MG63 (cell line): ENCODE data around the gene PCDHA4. TPM values are rescaled to one million over a fixed set of nuclear protein-coding genes. Genes with fewer than 3 reads are reported as not detected.
A peak's percentile ranks its signal among the peaks of the same experiment; 100 is the strongest.
"Not testable (repeated sequence)": the region's sequence is repeated elsewhere in the genome, so short reads cannot be mapped to it uniquely, and the experiment has no call there.

Source experiments
- DNase-seq: peaks from one replicate; pipeline ENCODE4 v3.0.0-alpha.2; 2020
- H3K27me3 ChIP-seq: fragments of 250-450 bp; sonication (Bioruptor Pico); 2 replicates; pipeline ENCODE4 v1.5.1; 2020; ENCODE audit warnings: mild to moderate bottlenecking, moderate library complexity
- H3K36me3 ChIP-seq: fragments of 250-450 bp; sonication (Bioruptor Pico); 2 replicates; pipeline ENCODE4 v1.5.1; 2020; ENCODE audit warnings: mild to moderate bottlenecking, moderate library complexity
- H3K4me3 ChIP-seq: fragments of 250-450 bp; sonication (Bioruptor Pico); 2 replicates; pipeline ENCODE4 v1.5.1; 2020; ENCODE audit warnings: mild to moderate bottlenecking, moderate library complexity
- H3K9me3 ChIP-seq: fragments of 250-450 bp; sonication (Bioruptor Pico); 2 replicates; pipeline ENCODE4 v1.5.1; 2020; ENCODE audit warnings: mild to moderate bottlenecking, moderate library complexity
- total RNA-seq: library from RNA; depleted of rRNA; stranded (reverse); fragments of >200 nt; shearing (Covaris generic); gene quantifications from 2 replicates; pipeline ENCODE4 v1.2.3, GENCODE V29; 2014; ENCODE audit warnings: low replicate concordance; rRNA removed

PCDHA4 gene
- not detected in 2 replicates for total RNA-seq

- Histone ChIP-seq H3K27me3 (no peaks in the 10 kb centered on the region), H3K4me3 (no peak within 1 kb of the TSS), H3K9me3 (0 out of 2 replicates have a peak, but pooled peaks cover 2% of the 10 kb centered on the region), H3K36me3 (no peaks in the 10 kb centered on the region)
- DNase-seq: no peak
These were observed at the start of gene PCDHA4 for GRCh38 chr5:140806834-140807775. TSS of gene PCDHA4 (plus strand) at chr5:140807068.

- H3K4me3 ChIP-seq: no peak overlapping the region
- H3K27me3 ChIP-seq: no peaks in the 10 kb centered on the region
- DNase-seq: no peak
- H3K36me3 ChIP-seq: no peaks in the 10 kb centered on the region
- peaks cover 58% of the 10 kb centered on the region for H3K9me3 ChIP-seq
These were observed 42.5 kb upstream of the PCDHA4 start for GRCh38 chr5:140764177-140764973.

- Histone ChIP-seq H3K36me3 (no peaks in the 10 kb centered on the region), H3K27me3 (no peaks in the 10 kb centered on the region), H3K9me3 (peaks cover 65% of the 10 kb centered on the region), H3K4me3 (no peak overlapping the region)
- no peak for DNase-seq
These were observed 39.4 kb upstream of the PCDHA4 start for GRCh38 chr5:140767444-140767843.

DNA sequence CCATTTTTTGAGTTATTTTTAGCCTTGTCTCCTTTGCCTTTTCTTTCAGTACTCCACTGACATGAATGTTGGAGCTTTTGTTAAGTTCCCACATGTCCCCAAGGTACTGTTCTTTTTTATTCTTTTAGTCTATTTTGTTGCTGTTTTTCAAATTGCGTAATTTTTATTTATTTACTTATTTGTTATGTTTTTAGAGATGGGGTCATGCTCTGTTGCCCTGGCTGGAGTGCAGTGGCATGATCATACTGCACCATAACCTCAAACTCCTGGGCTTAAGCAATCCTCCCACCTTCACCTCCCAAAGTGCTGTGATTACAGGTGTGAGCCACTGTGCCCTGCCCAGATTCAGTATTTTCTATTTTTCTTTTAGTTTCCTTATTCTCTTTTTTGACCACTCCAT lies 26.4 kb upstream of the PCDHA4 start:
- Histone ChIP-seq H3K9me3 (peaks cover 12% of the 10 kb centered on the region), H3K36me3 (no peaks in the 10 kb centered on the region), H3K4me3 (no peak overlapping the region), H3K27me3 (no peaks in the 10 kb centered on the region)
- no peak for DNase-seq

GRCh38 chr5:140785905-140786686 lies 20.8 kb upstream of the PCDHA4 start, which contains the start of gene PCDHA1:
TSS of gene PCDHA1 (plus strand) at chr5:140786140.
- H3K36me3 ChIP-seq: no peaks in the 10 kb centered on the region
- peaks cover 4% of the 10 kb centered on the region; the same call in 1 of the 2 replicates for H3K27me3 ChIP-seq
- peaks cover 11% of the 10 kb centered on the region for H3K9me3 ChIP-seq
- DNase-seq: no peak
- H3K4me3 ChIP-seq: no peak within 1 kb of the TSS

- not testable (repeated sequence) for H3K27me3 ChIP-seq, DNase-seq, H3K36me3 ChIP-seq, H3K4me3 ChIP-seq
- H3K9me3 ChIP-seq: peaks cover 11% of the 10 kb centered on the region
These were observed 19.4 kb upstream of the PCDHA4 start for GRCh38 chr5:140787422-140787821.

DNA sequence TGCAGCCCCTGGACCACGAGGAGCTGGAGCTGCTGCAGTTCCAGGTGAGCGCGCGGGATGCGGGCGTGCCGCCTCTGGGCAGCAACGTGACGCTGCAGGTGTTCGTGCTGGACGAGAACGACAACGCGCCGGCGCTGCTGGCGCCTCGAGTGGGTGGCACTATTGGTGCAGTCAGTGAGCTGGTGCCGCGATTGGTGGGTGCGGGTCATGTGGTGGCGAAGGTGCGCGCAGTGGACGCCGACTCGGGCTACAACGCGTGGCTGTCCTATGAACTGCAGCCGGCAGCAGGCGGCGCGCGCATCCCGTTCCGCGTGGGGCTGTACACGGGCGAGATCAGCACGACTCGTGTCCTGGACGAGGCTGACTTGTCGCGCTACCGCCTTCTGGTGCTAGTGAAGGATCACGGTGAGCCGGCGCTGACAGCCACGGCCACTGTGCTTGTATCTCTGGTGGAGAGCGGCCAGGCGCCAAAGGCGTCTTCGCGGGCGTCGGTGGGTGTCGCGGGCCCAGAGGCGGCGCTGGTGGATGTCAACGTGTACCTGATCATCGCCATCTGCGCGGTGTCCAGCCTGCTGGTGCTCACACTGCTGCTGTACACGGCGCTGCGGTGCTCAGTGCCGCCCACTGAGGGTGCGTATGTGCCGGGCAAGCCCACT lies 18.9 kb upstream of the PCDHA4 start:
- not testable (repeated sequence) for H3K27me3 ChIP-seq, H3K4me3 ChIP-seq, H3K36me3 ChIP-seq, DNase-seq
- peaks cover 11% of the 10 kb centered on the region for H3K9me3 ChIP-seq

- H3K9me3 ChIP-seq: peaks cover 14% of the 10 kb centered on the region
- no peak for DNase-seq
- no peaks in the 10 kb centered on the region for H3K36me3 ChIP-seq
- peaks cover 4% of the 10 kb centered on the region; the same call in 1 of the 2 replicates for H3K27me3 ChIP-seq
- H3K4me3 ChIP-seq: no peak overlapping the region
These were observed 15.8 kb upstream of the PCDHA4 start for GRCh38 chr5:140791089-140791488.

DNA sequence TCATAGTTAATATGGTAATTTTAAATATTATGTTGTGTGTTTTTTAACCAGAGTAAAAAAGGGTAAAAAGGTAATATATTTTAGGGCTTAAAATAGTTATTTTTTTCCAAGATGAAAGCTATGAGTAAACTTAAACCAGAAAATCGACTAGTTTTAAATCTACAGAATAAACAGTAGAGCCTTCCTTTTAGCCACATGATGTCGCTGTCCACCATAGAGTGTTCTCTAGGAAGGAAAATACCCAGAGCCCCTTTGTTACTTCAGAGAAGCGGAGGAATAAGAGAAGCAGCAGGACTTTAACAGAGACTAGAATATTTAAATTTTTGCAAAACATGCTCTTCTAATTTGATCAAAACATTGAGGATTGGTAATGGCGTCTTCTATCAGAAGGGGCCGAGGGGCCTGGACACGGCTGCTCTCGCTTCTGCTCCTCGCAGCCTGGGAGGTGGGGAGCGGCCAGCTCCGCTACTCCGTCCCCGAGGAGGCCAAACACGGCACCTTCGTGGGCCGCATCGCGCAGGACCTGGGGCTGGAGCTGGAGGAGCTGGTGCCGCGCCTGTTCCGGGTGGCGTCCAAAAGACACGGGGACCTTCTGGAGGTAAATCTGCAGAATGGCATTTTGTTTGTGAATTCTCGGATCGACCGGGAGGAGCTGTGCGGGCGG lies 12.1 kb upstream of the PCDHA4 start, which contains the start of gene PCDHA2:
Gene PCDHA2 (plus strand): TSS at position 258 of the 664 bp plus-strand sequence.
- Histone ChIP-seq H3K36me3 (no peaks in the 10 kb centered on the region), H3K4me3 (peak within 1 kb of the TSS; percentile 35), H3K9me3 (peaks cover 9% of the 10 kb centered on the region), H3K27me3 (no peaks in the 10 kb centered on the region)
- no peak for DNase-seq

- Histone ChIP-seq H3K4me3 (peak overlapping the region; percentile 35), H3K27me3 (no peaks in the 10 kb centered on the region), H3K36me3 (no peaks in the 10 kb centered on the region), H3K9me3 (peaks cover 9% of the 10 kb centered on the region)
- no peak for DNase-seq
These were observed 11.6 kb upstream of the PCDHA4 start for GRCh38 chr5:140795259-140795641.

GRCh38 chr5:140796072-140796717 lies 10.7 kb upstream of the PCDHA4 start:
- not testable (repeated sequence) for H3K36me3 ChIP-seq, H3K27me3 ChIP-seq

DNA sequence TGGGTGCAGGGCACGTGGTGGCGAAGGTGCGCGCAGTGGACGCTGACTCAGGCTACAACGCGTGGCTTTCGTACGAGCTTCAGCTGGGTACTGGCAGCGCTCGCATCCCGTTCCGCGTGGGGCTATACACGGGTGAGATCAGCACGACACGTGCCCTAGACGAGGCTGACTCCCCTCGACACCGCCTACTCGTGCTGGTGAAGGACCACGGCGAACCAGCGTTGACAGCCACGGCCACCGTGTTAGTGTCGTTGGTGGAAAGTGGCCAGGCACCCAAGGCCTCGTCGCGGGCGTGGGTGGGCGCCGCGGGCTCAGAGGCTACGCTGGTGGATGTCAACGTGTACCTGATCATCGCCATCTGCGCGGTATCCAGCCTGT lies 10.2 kb upstream of the PCDHA4 start:
- no peak for DNase-seq
- Histone ChIP-seq H3K27me3 (no peaks in the 10 kb centered on the region), H3K36me3 (no peaks in the 10 kb centered on the region), H3K4me3 (no peak overlapping the region), H3K9me3 (peaks cover 17% of the 10 kb centered on the region)

More at GRCh38 chr5:140796072-140796717, 10.7 kb upstream of the PCDHA4 start:
- DNase-seq, H3K4me3 ChIP-seq: not testable (repeated sequence)
- peaks cover 13% of the 10 kb centered on the region for H3K9me3 ChIP-seq

DNA sequence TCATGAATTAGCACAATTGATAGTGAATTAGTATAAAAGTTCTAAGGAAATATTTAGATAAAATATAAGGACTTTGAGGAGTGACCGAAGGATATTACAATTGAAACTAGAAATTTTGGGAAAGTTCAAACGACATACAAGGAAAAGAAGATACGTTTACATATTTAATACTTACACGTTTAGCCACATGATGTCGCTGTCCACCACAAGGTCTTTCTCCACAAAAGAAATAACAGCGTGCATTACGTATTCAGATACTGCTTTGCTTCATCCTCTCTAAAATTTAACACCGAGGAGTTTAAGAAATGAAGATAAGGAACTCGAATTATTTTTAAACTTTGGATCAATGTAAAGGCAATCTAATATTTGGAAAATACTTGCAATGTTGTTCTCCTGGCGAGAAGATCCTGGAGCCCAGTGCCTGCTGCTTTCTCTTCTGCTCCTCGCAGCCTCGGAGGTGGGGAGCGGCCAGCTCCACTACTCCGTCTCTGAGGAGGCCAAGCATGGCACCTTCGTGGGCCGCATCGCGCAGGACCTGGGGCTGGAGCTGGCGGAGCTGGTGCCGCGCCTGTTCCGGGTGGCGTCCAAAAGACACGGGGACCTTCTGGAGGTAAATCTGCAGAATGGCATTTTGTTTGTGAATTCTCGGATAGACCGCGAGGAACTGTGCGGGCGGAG lies 5.9 kb upstream of the PCDHA4 start, which contains the start of gene PCDHA3:
Gene PCDHA3 (plus strand): TSS at position 242 of the 678 bp plus-strand sequence.
- Histone ChIP-seq H3K9me3 (peaks cover 8% of the 10 kb centered on the region), H3K36me3 (no peaks in the 10 kb centered on the region), H3K4me3 (peak within 1 kb of the TSS; percentile 16; the same call in 1 of the 2 replicates), H3K27me3 (no peaks in the 10 kb centered on the region)
- no peak for DNase-seq

DNA sequence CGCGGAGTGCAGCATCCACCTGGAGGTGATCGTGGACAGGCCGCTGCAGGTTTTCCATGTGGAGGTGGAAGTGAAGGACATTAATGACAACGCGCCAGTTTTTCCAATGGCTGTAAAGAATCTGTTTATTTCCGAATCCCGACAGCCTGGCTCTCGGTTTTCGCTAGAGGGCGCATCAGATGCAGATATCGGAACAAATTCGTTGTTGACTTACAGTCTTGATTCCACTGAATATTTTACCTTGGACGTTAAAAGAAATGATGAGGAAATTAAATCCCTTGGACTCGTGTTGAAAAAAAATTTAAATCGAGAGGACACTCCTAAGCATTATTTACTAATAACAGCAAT lies 5.4 kb upstream of the PCDHA4 start:
- peak overlapping the region; percentile 16; the same call in 1 of the 2 replicates for H3K4me3 ChIP-seq
- no peak for DNase-seq
- peaks cover 8% of the 10 kb centered on the region for H3K9me3 ChIP-seq
- no peaks in the 10 kb centered on the region for H3K36me3 ChIP-seq
- H3K27me3 ChIP-seq: no peaks in the 10 kb centered on the region
